ENCODE data around the gene BARX2.

Gene BARX2

GRCh38 chr11:129440028-129440713 lies 64.5 kb downstream of the BARX2 start:
- ATAC-seq (ENCODE audit: low read depth) (peak; percentile 93), DNase-seq (ENCODE audit: low spot score) (peak; percentile 89)
- TF ChIP-seq CTCF (IDR thresholded peaks at IDR 0.05; ENCODE audit: poor library complexity, severe bottlenecking) = no peak
- Histone ChIP-seq H3K27me3 (ENCODE audit: insufficient read depth, poor library complexity, severe bottlenecking) (no peaks in the 10 kb centered on the region), H3K9me3 (ENCODE audit: severe bottlenecking) (no peaks in the 10 kb centered on the region), H3K36me3 (ENCODE audit: low read depth) (no peaks in the 10 kb centered on the region), H3K4me3 (ENCODE audit: severe bottlenecking) (no peak overlapping the region), H3K4me1 (ENCODE audit: insufficient read depth, poor library complexity, severe bottlenecking) (peaks cover 25% of the 10 kb centered on the region), H3K27ac (ENCODE audit: poor library complexity, severe bottlenecking) (peak overlapping the region; percentile 73)

GRCh38 chr11:129442171-129442570 lies 66.5 kb downstream of the BARX2 start:
- H3K9me3 ChIP-seq (ENCODE audit: severe bottlenecking) = no peaks in the 10 kb centered on the region
- no peak for ATAC-seq (ENCODE audit: low read depth)
- no peaks in the 10 kb centered on the region for H3K27me3 ChIP-seq (ENCODE audit: insufficient read depth, poor library complexity, severe bottlenecking)
- no peak overlapping the region for H3K4me3 ChIP-seq (ENCODE audit: severe bottlenecking)
- H3K27ac ChIP-seq (ENCODE audit: poor library complexity, severe bottlenecking) = no peak overlapping the region
- no peak for DNase-seq (ENCODE audit: low spot score)
- peaks cover 14% of the 10 kb centered on the region for H3K4me1 ChIP-seq (ENCODE audit: insufficient read depth, poor library complexity, severe bottlenecking)
- H3K36me3 ChIP-seq (ENCODE audit: low read depth) = no peaks in the 10 kb centered on the region
- no peak for TF ChIP-seq CTCF (IDR thresholded peaks at IDR 0.05; ENCODE audit: poor library complexity, severe bottlenecking)

DNA sequence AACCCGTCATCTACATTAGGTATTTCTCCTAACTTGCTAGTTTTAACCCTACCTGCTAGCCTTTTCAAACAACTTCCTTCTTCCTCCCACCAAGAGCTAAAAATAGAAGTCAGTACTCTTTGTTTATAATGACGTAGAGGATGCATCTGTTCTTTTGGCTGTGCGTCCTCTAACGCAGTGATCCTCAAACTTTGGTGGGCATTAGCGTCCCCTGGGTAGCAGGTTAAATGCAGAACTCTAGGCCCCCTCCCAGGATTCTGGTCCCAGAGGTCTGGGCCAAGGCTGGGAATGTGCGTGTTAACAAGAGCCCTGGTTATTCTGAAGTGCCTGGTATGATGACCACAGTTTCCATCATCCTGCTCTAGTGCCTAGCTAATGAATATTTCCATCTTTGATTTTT lies 67.6 kb downstream of the BARX2 start:
- H3K4me3 ChIP-seq (ENCODE audit: severe bottlenecking) = no peak overlapping the region
- H3K9me3 ChIP-seq (ENCODE audit: severe bottlenecking) = no peaks in the 10 kb centered on the region
- no peaks in the 10 kb centered on the region for H3K36me3 ChIP-seq (ENCODE audit: low read depth)
- H3K27me3 ChIP-seq (ENCODE audit: insufficient read depth, poor library complexity, severe bottlenecking) = no peaks in the 10 kb centered on the region
- H3K27ac ChIP-seq (ENCODE audit: poor library complexity, severe bottlenecking) = no peak overlapping the region
- ATAC-seq (ENCODE audit: low read depth) = no peak
- no peak for DNase-seq (ENCODE audit: low spot score)
- H3K4me1 ChIP-seq (ENCODE audit: insufficient read depth, poor library complexity, severe bottlenecking) = peaks cover 14% of the 10 kb centered on the region
- no peak for TF ChIP-seq CTCF (IDR thresholded peaks at IDR 0.05; ENCODE audit: poor library complexity, severe bottlenecking)

DNA sequence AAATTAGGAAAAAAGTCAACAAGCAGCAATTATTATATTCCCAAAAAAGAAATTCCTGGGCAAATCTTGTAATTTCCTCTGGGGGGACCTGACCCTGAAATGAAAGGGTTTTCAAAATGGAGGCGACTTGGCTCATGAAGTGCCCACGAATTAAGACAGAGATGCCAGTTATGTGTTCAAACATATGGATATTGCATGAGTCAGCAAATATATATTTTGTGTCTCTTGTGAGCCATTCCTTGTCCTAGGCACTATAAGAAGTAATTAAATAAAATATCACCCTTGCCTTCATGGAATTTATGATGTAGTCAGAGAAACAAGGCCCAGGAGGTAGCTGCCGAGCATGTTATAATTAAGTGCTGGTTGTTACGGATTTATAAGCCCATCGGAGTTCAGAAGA lies 68.6 kb downstream of the BARX2 start:
- H3K4me3 ChIP-seq (ENCODE audit: severe bottlenecking) = no peak overlapping the region
- TF ChIP-seq CTCF (IDR thresholded peaks at IDR 0.05; ENCODE audit: poor library complexity, severe bottlenecking) = no peak
- DNase-seq (ENCODE audit: low spot score) (no peak), ATAC-seq (ENCODE audit: low read depth) (no peak)
- no peaks in the 10 kb centered on the region for H3K27me3 ChIP-seq (ENCODE audit: insufficient read depth, poor library complexity, severe bottlenecking)
- H3K27ac ChIP-seq (ENCODE audit: poor library complexity, severe bottlenecking) = no peak overlapping the region
- H3K36me3 ChIP-seq (ENCODE audit: low read depth) = no peaks in the 10 kb centered on the region
- peaks cover 14% of the 10 kb centered on the region for H3K4me1 ChIP-seq (ENCODE audit: insufficient read depth, poor library complexity, severe bottlenecking)
- no peaks in the 10 kb centered on the region for H3K9me3 ChIP-seq (ENCODE audit: severe bottlenecking)

- Histone ChIP-seq H3K36me3 (ENCODE audit: low read depth) (no peaks in the 10 kb centered on the region), H3K27me3 (ENCODE audit: insufficient read depth, poor library complexity, severe bottlenecking) (no peaks in the 10 kb centered on the region), H3K4me3 (ENCODE audit: severe bottlenecking) (no peak overlapping the region), H3K27ac (ENCODE audit: poor library complexity, severe bottlenecking) (no peak overlapping the region), H3K4me1 (ENCODE audit: insufficient read depth, poor library complexity, severe bottlenecking) (peaks cover 5% of the 10 kb centered on the region), H3K9me3 (ENCODE audit: severe bottlenecking) (no peaks in the 10 kb centered on the region)
- DNase-seq (ENCODE audit: low spot score) = no peak
- no peak for ATAC-seq (ENCODE audit: low read depth)
- no peak for TF ChIP-seq CTCF (IDR thresholded peaks at IDR 0.05; ENCODE audit: poor library complexity, severe bottlenecking)
Observed at GRCh38 chr11:129445226-129445625, 69.6 kb downstream of the BARX2 start.
